ENCODE measurements around the gene DYNLRB1. TPM values are rescaled to one million over a fixed set of nuclear protein-coding genes. Genes with fewer than 3 reads are reported as not detected.
"Not testable (repeated sequence)": the region's sequence is repeated elsewhere in the genome, so short reads cannot be mapped to it uniquely, and the experiment has no call there.

Gene DYNLRB1
- total RNA-seq, result 100 to 1,000 TPM; 101 to 108 TPM

DNA sequence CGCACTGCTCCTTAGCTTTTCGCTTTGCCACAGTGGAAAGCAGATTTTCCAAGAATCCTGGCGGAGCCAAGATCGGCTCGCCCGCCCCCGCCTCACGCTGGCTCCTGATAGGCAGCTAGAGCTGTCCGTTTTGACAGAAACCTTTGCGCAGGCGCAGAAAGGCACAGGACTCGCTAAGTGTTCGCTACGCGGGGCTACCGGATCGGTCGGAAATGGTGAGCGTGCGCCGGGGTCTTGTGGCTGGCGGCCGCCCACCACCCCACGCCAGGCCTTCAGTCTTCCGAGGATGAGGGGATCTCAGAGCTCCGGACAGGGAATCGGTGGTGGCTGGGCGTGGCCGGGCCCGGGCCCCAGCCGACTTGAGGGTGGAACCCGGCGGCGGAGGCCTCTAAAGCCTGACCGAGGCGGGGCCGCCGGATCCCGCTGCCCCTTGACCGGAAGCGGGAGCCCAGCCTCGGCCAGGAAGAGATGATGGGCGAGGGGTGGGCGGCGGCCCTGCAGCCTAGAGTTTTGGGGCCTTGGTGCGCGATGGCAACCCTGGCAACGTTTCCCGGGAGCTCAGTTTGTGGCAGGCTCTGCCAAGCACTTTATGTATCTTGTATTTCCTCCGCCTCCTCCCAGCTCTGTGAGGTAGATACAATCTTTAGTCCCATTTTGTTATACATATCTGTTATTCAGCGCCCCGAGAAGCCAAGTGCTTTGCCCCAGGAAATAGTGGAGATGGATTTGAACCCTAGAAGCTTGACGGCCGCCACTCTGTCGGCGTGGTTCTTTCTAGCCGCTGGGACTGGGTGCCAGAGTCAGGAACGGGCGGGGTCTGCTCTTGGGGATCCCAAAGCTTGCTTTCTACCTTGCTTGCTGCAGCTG, at the start of gene DYNLRB1:
TSS of gene DYNLRB1 (plus strand) at position 176 of the 867 bp plus-strand sequence. CDS start at position 213, 37 bp downstream.
- H3K27ac Mint-ChIP-seq, result peak within 1 kb of the TSS; percentile 92
- intact Hi-C loops (cut with micrococcal nuclease), result loop anchor here (1.0 to 10.0 kb wide), 4 partner anchors 154 to 522 kb away; partner anchors contain the start of genes AHCY, ITCH, PIGU and RALY
- H3K27me3 Mint-ChIP-seq, result no peaks in the 10 kb centered on the region
- H3K36me3 Mint-ChIP-seq, result peaks cover 8% of the 10 kb centered on the region
- POLR2A ChIA-PET, result interaction anchor here (0.9 to 2.7 kb wide), 13 partner anchors 14 to 790 kb away, joined by 3 to 21 read pairs (median 5); partner anchors contain the start of genes AHCY, EIF2S2, ITCH and MAP1LC3A
- peaks cover 34% of the 10 kb centered on the region for H3K4me1 Mint-ChIP-seq (ENCODE audit: low read depth)
- H3K9me3 Mint-ChIP-seq, result no peaks in the 10 kb centered on the region
- DNase-seq, result peak; percentile 96
- CTCF ChIA-PET, result interaction anchor here (0.6 to 5.4 kb wide), 10 partner anchors 23 to 462 kb away, joined by 3 to 97 read pairs (median 6); partner anchors contain the start of genes AHCY and ITCH
- peak within 1 kb of the TSS; percentile 98 for H3K4me3 Mint-ChIP-seq

DNA sequence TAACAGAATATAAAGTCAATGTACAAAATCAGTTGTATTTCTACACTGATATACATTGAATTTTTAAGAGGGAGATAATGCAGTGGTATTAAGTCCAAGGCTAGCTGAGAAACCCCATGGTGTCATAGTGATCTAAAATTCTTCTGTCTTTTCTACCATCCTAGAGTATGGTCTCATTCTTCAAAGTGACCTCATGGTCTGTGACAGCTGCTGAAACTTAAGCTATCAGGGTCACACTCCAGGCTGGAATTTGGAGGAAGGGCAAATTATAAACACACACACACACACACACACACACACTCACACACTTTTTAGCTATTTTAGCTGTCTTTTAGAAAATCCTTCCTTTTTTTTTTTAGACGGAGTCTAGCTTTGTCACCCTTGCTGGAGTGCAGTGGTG, 47.3 kb upstream of the DYNLRB1 start:
- no peaks in the 10 kb centered on the region for H3K4me1 Mint-ChIP-seq (ENCODE audit: low read depth)
- CTCF ChIA-PET, result interaction anchor here (0.8 kb wide), 1 partner anchor 156 kb away, joined by 3 read pairs; no protein-coding TSS in a partner anchor
- intact Hi-C loops (cut with micrococcal nuclease), result no loop called here
- H3K36me3 Mint-ChIP-seq, result peaks cover 14% of the 10 kb centered on the region
- H3K4me3 Mint-ChIP-seq, result no peak overlapping the region
- H3K27me3 Mint-ChIP-seq, result no peaks in the 10 kb centered on the region
- POLR2A ChIA-PET, result no interaction called here
- no peaks in the 10 kb centered on the region for H3K9me3 Mint-ChIP-seq
- no peak overlapping the region for H3K27ac Mint-ChIP-seq
- no peak for DNase-seq

DNA sequence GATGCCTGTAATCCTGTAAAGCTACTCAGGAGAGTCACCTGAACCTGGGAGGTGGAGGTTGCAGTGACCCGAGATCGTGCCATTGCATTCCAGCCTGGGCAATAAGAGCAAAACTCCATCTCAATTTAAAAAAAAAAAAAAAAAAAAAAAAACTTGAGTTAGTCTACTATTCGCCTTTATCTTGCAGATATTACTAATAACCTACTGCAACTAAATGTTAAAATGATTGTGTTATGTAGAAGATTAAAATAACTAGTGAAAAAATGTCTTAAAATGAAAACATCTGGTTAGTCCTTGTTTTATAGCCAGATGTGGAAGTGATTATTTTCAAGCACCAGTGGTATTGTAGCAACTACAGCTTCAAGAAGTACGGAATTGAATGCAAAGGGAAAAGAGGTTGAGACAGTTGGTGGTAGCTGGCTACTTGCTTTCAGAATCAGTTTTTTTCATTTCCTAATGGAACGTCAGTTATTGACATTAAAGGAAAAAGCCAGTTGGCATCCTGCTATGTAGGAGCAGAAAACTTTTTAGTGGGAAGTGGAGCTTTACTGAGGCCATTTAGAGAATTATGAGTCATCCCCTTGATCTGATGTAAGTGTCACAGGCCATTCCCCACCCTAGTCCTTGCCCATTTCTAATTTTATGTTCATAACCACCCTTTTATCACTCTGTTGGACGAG, 43.8 kb upstream of the DYNLRB1 start:
- Mint-ChIP-seq H3K4me1 (ENCODE audit: low read depth) (peaks cover 8% of the 10 kb centered on the region), H3K36me3 (peaks cover 20% of the 10 kb centered on the region), H3K27me3 (no peaks in the 10 kb centered on the region), H3K4me3 (no peak overlapping the region), H3K27ac (no peak overlapping the region), H3K9me3 (no peaks in the 10 kb centered on the region)
- no peak for DNase-seq
- CTCF ChIA-PET, result interaction anchor here (1.0 to 2.7 kb wide), 2 partner anchors 50 to 159 kb away, joined by 3 to 29 read pairs; no protein-coding TSS in a partner anchor
- POLR2A ChIA-PET, result no interaction called here
- intact Hi-C loops (cut with micrococcal nuclease), result no loop called here

DNA sequence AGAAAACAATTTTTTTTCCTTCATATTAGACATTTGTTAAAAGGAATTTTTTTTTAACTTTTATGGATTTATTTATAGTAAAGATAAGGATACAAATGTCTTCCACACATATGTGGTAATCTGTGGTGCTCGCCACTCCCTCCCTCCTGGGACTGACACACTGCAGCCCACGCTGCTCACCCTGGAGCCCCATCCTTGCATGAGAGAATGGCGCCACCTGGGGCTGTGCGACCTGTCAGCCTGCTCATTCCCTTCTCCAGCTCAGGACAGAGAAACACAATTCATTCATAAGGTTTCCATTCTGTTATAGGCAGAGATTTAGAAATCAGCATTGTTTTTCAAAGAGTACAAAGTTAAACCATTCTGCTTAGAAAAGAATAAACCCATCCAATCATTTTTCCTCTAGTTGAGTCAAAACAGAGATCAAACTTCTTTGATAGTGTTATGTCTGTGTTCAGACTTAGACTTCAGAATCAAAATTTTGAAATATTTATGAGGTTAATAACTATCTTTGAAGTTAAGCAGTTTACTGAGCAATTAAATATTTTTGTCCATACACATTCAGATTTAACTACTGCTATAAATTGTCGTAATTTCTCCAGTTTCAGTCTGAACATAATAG, 42.8 kb upstream of the DYNLRB1 start:
- Mint-ChIP-seq H3K36me3 (peaks cover 22% of the 10 kb centered on the region), H3K27ac (no peak overlapping the region), H3K27me3 (no peaks in the 10 kb centered on the region), H3K9me3 (no peaks in the 10 kb centered on the region), H3K4me3 (no peak overlapping the region), H3K4me1 (ENCODE audit: low read depth) (peaks cover 8% of the 10 kb centered on the region)
- peak; percentile 64 for DNase-seq
- POLR2A ChIA-PET, result no interaction called here
- CTCF ChIA-PET, result interaction anchor here (0.5 to 2.7 kb wide), 4 partner anchors 35 to 160 kb away, joined by 3 to 29 read pairs (median 3); no protein-coding TSS in a partner anchor
- intact Hi-C loops (cut with micrococcal nuclease), result loop anchor here (1.0 kb wide), 1 partner anchor 161 kb away; no protein-coding TSS in a partner anchor

DNA sequence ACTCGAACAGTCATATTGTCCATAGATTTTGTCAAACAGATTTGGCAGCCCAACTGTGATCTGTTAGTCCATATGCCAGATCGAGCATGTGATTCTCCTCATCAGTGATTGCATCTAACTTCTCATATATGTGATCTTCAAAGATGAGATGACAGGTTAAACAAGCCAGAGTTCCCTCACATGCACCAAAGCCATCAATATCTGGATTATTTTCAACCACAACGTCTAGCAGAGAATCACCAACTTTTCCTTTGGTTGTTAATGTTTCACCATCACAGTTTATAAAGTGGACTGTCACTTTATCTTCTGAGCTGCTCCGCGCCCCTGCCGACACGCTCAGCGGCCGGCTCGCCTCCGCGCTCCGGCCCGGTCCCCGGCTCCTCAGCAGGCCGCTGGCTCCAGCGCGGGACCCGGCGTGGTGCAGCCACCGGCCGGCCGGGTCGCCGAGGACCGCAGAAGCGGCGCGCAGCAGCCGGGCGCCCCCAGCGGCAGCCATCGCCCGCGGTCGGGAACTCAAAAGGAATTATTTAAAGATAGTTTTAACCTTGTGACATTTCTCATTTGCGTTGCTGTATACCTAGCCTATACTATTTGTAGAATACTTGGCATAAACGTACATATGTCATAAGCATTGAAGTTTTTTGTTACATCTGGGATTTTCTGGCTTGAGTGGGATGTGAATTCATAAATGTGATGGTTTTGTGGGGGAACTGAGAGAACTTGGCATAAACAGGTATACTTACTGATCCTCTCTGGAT, 40.1 kb upstream of the DYNLRB1 start:
- H3K36me3 Mint-ChIP-seq, result peaks cover 31% of the 10 kb centered on the region
- DNase-seq, result peak; percentile 47
- no peak overlapping the region for H3K4me3 Mint-ChIP-seq

DNA sequence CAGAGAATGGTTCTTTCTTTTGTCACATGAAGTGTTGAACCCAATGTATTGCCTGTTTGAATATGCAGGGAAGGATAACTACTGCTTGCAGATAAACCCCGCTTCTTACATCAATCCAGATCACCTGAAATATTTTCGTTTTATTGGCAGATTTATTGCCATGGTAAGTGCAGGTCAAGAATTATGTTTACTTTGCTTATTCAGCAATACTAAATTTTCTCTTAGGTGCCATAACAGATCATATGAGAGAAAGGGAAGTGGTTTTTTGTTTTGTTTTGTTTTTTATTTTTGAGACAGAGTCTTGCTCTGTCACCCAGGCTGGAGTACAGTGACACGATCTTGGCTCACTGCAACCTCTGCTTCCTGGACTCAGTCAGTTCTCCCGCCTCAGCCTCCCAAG, 36.6 kb upstream of the DYNLRB1 start:
- Mint-ChIP-seq H3K4me1 (ENCODE audit: low read depth) (peaks cover 8% of the 10 kb centered on the region), H3K27ac (no peak overlapping the region), H3K36me3 (peaks cover 51% of the 10 kb centered on the region), H3K9me3 (peaks cover 7% of the 10 kb centered on the region), H3K27me3 (no peaks in the 10 kb centered on the region), H3K4me3 (no peak overlapping the region)
- POLR2A ChIA-PET, result no interaction called here
- intact Hi-C loops (cut with micrococcal nuclease), result no loop called here
- CTCF ChIA-PET, result interaction anchor here (1.0 kb wide), 1 partner anchor 167 kb away, joined by 3 read pairs; no protein-coding TSS in a partner anchor
- no peak for DNase-seq

More for the DNA sequence above, 40.1 kb upstream of the DYNLRB1 start:
- Mint-ChIP-seq H3K9me3 (no peaks in the 10 kb centered on the region), H3K4me1 (ENCODE audit: low read depth) (peaks cover 8% of the 10 kb centered on the region), H3K27me3 (no peaks in the 10 kb centered on the region), H3K27ac (no peak overlapping the region)
- intact Hi-C loops (cut with micrococcal nuclease), result no loop called here
- POLR2A ChIA-PET, result no interaction called here
- CTCF ChIA-PET, result interaction anchor here (0.7 to 2.4 kb wide), 7 partner anchors 9 to 373 kb away, joined by 3 to 12 read pairs (median 4); partner anchors contain the start of genes DYNLRB1 and ITCH

DNA sequence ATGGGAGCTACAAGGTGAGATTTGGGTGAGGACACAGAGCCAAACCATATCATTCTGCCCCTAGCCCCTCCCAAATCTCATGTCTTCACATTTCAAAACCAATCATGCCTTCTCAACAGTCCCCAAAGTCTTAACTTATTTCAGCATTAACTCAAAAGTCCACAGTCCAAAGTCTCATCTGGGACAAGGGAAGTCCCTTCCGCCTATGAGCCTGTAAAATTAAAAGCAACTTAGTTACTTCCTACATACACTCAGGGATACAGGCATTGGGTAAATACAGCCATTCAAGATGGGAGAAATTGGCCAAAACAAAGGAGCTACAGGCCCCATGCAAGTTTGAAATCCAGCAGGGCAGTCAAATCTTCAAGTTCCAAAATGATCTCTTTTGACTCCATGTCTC, 34.1 kb upstream of the DYNLRB1 start:
- DNase-seq; CTCF ChIA-PET; H3K9me3 Mint-ChIP-seq; POLR2A ChIA-PET; H3K4me3 Mint-ChIP-seq; H3K27me3 Mint-ChIP-seq; H3K27ac Mint-ChIP-seq; intact Hi-C loops (cut with micrococcal nuclease); H3K4me1 Mint-ChIP-seq (ENCODE audit: low read depth): not testable (repeated sequence)
- peaks cover 44% of the 10 kb centered on the region for H3K36me3 Mint-ChIP-seq

DNA sequence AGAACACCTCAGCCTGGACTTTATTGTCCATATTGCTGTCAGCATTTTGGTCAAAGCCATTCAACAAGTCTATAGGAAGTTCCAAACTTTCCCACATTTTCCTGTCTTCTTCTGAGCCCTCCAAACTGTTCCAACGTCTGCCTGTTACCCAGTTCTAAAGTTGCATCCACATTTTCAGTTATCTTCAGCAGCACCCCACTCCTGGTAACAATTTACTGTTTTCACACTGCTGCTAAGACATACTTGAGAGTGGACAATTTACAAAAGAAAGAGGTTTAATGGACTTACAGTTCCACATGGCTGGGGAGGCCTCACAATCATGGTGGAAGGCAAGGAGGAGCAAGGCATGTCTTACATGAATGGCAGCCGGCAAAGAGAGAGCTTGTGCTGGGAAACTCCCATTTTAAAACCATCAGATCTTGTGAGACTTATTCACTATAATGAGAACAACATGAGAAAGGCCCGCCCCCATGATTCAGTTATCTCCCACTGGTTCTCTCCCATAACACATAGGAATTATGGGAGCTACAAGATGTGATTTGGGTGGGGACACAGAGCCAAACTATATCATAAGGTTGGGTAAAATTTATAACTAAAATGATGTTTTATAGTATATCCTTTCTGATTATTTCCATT, 32.5 kb upstream of the DYNLRB1 start:
- H3K9me3 Mint-ChIP-seq; H3K4me3 Mint-ChIP-seq; H3K4me1 Mint-ChIP-seq (ENCODE audit: low read depth); H3K27me3 Mint-ChIP-seq; DNase-seq; H3K27ac Mint-ChIP-seq; POLR2A ChIA-PET; intact Hi-C loops (cut with micrococcal nuclease): not testable (repeated sequence)
- H3K36me3 Mint-ChIP-seq, result peaks cover 46% of the 10 kb centered on the region
- CTCF ChIA-PET, result interaction anchor here (2.6 kb wide), 1 partner anchor 171 kb away, joined by 13 read pairs; no protein-coding TSS in a partner anchor

DNA sequence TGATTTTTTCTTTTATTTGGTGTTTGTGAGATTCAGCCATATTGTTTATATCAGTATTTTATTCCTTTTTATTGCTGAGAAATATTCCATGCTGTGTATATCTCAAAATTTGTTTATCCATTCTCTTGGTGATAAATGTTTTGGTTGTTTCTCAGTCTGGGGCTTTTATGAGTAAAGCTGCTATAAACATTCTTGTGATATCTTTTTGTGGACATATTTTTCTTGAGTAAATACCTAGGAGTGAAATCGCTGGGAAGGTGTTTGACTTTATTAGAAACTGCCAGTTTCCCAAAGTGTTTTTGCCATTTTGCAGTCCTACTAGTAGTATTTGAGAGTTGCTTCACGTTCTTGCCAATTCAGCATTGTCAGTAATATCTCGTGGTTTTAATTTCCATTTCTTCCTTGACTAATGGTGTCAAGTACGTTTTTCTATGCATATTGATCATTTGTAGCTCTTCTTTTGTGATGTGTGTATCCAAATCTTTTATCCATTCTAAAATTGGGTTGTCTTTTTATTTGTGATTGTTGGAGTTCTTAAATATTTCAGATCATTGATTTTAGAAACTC, 31.1 kb upstream of the DYNLRB1 start:
- no peaks in the 10 kb centered on the region for H3K4me1 Mint-ChIP-seq (ENCODE audit: low read depth)
- no peak for DNase-seq
- ChIA-PET POLR2A (no interaction called here), CTCF (interaction anchor here (1.2 to 2.6 kb wide), 3 partner anchors 8 to 285 kb away, joined by 4 to 13 read pairs (median 4); no protein-coding TSS in a partner anchor)
- H3K36me3 Mint-ChIP-seq, result peaks cover 50% of the 10 kb centered on the region
- H3K9me3 Mint-ChIP-seq, result peaks cover 7% of the 10 kb centered on the region
- intact Hi-C loops (cut with micrococcal nuclease), result no loop called here
- H3K4me3 Mint-ChIP-seq, result no peak overlapping the region
- H3K27ac Mint-ChIP-seq, result no peak overlapping the region
- H3K27me3 Mint-ChIP-seq, result no peaks in the 10 kb centered on the region

DNA sequence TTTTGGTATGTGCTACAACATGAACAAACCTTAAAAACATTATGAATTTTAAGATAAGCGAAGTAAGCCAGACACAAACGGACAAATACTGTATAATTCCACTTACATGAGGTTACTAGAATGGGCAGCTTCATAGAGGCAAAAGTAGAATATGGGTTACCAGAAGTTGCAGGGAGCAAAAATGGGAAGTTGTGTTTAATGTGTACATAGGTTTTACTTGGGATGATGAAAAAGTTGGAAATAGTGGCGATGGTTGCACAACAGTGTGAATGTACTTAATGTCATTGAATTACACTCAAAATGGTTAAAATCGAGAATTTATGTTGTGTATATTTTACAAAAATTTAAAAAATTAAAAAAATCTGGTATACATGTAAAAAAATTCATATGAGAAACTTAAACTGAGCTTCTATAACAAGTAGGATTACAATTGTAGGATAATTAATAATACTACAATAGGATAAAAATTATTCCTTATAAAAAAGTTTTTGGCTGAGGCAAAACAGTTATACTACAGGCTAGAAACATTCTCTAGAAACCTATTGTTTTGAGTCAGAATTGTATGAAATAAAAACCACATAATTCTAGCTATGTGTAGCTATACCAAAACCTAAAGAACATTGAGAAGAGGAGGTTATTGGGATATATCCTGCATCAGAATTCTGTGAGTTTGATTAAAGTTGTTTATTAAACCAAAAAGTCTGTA, 24.8 kb upstream of the DYNLRB1 start:
- H3K36me3 Mint-ChIP-seq, result peaks cover 45% of the 10 kb centered on the region
- H3K4me1 Mint-ChIP-seq (ENCODE audit: low read depth), result peaks cover 2% of the 10 kb centered on the region
- ChIA-PET CTCF (interaction anchor here (1.4 kb wide), 1 partner anchor 179 kb away, joined by 9 read pairs; no protein-coding TSS in a partner anchor), POLR2A (no interaction called here)
- H3K4me3 Mint-ChIP-seq, result no peak overlapping the region
- no peak overlapping the region for H3K27ac Mint-ChIP-seq
- H3K27me3 Mint-ChIP-seq, result no peaks in the 10 kb centered on the region
- intact Hi-C loops (cut with micrococcal nuclease), result no loop called here
- H3K9me3 Mint-ChIP-seq, result no peaks in the 10 kb centered on the region
- no peak for DNase-seq

Measured in activated CD4-positive, alpha-beta memory T cell treated with anti-CD3 and anti-CD28 coated beads for 36 hours (primary cell).